Effector memory CD8-positive, alpha-beta T cell (primary cell): Measurements from ENCODE around the gene WIPF2.
"Not testable (repeated sequence)": the region's sequence is repeated elsewhere in the genome, so short reads cannot be mapped to it uniquely, and the experiment has no call there.

Source experiments
- ATAC-seq: fragments of 150-1000 bp; cut with Tn5 transposase; replicated peaks from 2 replicates; pipeline ENCODE4 v1.10.0; 2021; ENCODE audit warnings: mild to moderate bottlenecking, moderate library complexity
- DNase-seq, 3 experiments: peaks; one replicate each; pipeline ENCODE4 v3.0.0; 2021
- H3K27ac Mint-ChIP-seq, 2 donors: one replicate each; pipeline ENCODE4 v1.8.0; 2022; ENCODE audit warnings: mild to moderate bottlenecking in 2 of 2, mixed read lengths in 2 of 2, moderate library complexity in 2 of 2
- H3K27me3 Mint-ChIP-seq, 2 donors: one replicate each; pipeline ENCODE4 v1.8.0; 2022; ENCODE audit warnings: mixed read lengths in 2 of 2
- H3K36me3 Mint-ChIP-seq: one replicate; pipeline ENCODE4 v1.8.0; 2022; ENCODE audit warnings: mild to moderate bottlenecking, moderate library complexity, mixed read lengths; ENCODE audit not compliant: insufficient read depth
- H3K4me1 Mint-ChIP-seq, 2 donors: one replicate each; pipeline ENCODE4 v1.8.0; 2022; ENCODE audit warnings: low read depth in 2 of 2, mixed read lengths in 2 of 2
- H3K4me3 Mint-ChIP-seq, 2 donors: one replicate each; pipeline ENCODE4 v1.8.0; 2022; ENCODE audit warnings: mild to moderate bottlenecking in 2 of 2, mixed read lengths in 2 of 2, moderate library complexity in 2 of 2
- H3K9me3 Mint-ChIP-seq, 2 donors: one replicate each; pipeline ENCODE4 v1.8.0; 2022; ENCODE audit warnings: mixed read lengths in 2 of 2

The WIPF2 gene

GRCh38 chr17:40206193-40206592, 12.9 kb upstream of the WIPF2 start:
- not testable (repeated sequence) for H3K4me3 Mint-ChIP-seq, H3K27ac Mint-ChIP-seq, H3K36me3 Mint-ChIP-seq, DNase-seq, H3K9me3 Mint-ChIP-seq, H3K4me1 Mint-ChIP-seq, H3K27me3 Mint-ChIP-seq, ATAC-seq

DNA sequence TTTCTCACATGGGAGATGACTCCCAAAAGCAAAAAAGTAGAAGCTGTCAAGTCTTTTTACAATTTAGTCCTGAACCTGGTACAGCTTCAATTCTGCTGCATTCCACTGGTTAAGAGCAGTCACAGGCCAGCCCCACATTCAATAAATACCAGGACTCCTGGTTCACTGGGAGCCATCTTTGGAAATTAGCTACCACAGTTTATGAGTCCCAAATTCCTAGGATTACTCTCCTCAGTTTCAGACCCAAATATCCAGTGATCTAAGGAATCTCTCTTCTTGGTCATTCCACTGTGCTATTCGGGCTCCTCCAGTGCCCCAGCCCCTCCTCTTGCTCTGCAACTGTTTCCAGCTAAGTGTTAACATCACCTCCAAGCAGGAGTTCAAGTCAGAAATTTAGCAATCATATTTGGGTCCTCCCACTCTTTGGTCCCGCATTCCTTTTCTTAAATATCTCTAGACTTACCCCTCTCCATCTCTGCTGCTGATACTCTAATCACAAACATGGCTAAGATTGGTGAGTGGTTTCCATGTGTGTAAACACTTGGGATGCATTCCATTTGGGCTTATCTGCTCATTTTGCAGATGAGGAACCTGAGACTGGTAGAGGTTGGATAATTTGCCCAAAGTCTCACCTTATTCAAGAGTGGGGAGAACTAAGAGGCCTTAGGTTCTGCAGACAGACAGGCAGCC, 9.6 kb upstream of the WIPF2 start:
- DNase-seq (no peak), ATAC-seq (no peak)
- H3K4me1 Mint-ChIP-seq: no peaks in the 10 kb centered on the region
- H3K9me3 Mint-ChIP-seq: no peaks in the 10 kb centered on the region
- H3K4me3 Mint-ChIP-seq: no peak overlapping the region
- H3K27ac Mint-ChIP-seq: no peak overlapping the region
- no peaks in the 10 kb centered on the region for H3K27me3 Mint-ChIP-seq
- peaks cover 3% of the 10 kb centered on the region for H3K36me3 Mint-ChIP-seq

GRCh38 chr17:40213914-40214313, 5.2 kb upstream of the WIPF2 start:
- not testable (repeated sequence) for H3K4me3 Mint-ChIP-seq, H3K4me1 Mint-ChIP-seq, H3K27ac Mint-ChIP-seq, ATAC-seq, H3K27me3 Mint-ChIP-seq, H3K9me3 Mint-ChIP-seq, DNase-seq
- H3K36me3 Mint-ChIP-seq: peaks cover 14% of the 10 kb centered on the region

DNA sequence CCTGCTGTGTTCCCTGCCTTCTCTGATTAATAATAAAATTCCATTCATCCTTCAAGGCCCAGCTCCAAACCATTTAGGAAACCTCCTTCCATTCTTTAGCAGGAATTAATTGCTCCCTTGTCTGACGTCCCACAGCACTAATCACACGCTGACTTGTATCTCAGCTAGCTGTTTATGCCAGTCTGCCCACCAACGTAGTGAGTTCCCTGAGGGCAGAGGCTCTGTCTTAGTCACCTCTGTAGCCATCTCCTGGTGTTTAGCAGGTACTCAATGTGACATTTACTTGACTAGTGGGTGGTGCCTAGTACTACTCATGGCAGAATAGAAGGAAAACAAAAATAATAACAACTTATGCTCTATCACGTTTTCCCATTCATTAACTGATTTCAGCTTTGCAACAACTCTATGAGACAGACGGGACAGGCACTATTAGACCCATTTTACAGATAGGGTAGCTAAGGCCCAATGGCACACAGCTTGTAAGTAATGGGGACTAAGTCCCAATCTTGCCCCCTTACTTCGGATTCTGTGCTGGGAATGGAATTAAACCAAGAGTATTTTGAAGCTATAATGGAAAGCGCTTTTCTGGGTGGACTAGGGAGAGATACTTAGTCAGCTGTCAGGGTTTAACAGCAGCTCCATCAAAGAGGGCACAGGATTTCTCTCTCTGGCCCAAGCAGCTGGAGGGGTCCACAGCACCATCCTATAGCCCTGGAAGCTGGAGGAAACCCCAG, 931 bp upstream of the WIPF2 start:
- H3K36me3 Mint-ChIP-seq: peaks cover 29% of the 10 kb centered on the region
- H3K27me3 Mint-ChIP-seq: no peaks in the 10 kb centered on the region
- peaks cover 14 to 30% of the 10 kb centered on the region in 2 donors for H3K4me1 Mint-ChIP-seq
- DNase-seq (no peak), ATAC-seq (no peak)
- peak overlapping the region; percentile 99 for H3K27ac Mint-ChIP-seq
- H3K4me3 Mint-ChIP-seq: peak overlapping the region; percentile 83 to 95
- no peaks in the 10 kb centered on the region for H3K9me3 Mint-ChIP-seq

GRCh38 chr17:40219594-40220338, 662 bp downstream of the WIPF2 start:
- ATAC-seq (no peak), DNase-seq (peak; percentile 9 to 17 (median 17))
- H3K9me3 Mint-ChIP-seq: no peaks in the 10 kb centered on the region
- peak overlapping the region; percentile 99 for H3K27ac Mint-ChIP-seq
- peaks cover 36% of the 10 kb centered on the region for H3K36me3 Mint-ChIP-seq
- peak overlapping the region; percentile 83 to 95 for H3K4me3 Mint-ChIP-seq
- peaks cover 18 to 41% of the 10 kb centered on the region in 2 donors for H3K4me1 Mint-ChIP-seq
- no peaks in the 10 kb centered on the region for H3K27me3 Mint-ChIP-seq

DNA sequence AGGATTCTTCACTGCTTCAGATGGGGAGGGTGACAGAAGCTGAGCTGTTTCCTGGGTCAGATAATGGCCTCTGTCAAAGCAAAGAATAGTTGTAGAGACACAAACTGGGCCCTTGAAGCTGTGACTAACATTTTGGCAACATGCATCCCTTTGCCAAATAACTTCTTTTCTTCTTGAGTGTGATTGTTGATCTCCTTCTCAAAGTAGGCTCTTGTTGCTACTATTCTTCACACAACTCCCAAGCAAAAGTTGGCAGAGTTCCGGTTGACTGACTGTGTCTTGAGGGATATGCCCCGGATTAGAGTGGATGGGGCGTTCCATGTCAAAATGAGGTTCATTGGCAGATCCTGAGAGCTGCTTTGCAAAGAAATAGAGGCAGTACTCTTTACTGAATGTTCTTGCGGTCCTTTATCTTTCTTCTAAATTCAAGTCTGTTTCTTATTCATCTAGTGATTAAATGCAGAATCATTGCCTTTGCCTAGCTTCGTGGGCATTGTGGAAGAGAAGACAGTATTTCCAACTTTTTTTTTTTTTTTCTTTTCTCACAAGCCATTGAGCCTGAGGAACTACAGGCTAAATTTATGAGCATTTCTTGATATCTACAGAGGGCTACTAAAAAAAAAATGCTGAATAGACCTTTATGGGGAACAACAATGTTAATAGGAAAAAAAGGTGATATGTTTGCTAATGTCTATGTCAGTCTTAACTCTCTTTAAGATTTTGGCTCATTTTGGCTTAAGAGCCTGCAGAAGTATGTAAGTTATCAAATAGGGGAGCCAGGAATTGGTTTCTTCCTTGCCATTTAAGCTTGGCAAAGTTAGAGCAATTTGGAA, 5.8 kb downstream of the WIPF2 start:
- Mint-ChIP-seq H3K9me3 (no peaks in the 10 kb centered on the region), H3K27ac (peak overlapping the region; percentile 16 to 49), H3K36me3 (peaks cover 55% of the 10 kb centered on the region), H3K4me3 (no peak overlapping the region), H3K27me3 (no peaks in the 10 kb centered on the region), H3K4me1 (peaks cover 21 to 47% of the 10 kb centered on the region in 2 donors)
- DNase-seq: no peak
- no peak for ATAC-seq

DNA sequence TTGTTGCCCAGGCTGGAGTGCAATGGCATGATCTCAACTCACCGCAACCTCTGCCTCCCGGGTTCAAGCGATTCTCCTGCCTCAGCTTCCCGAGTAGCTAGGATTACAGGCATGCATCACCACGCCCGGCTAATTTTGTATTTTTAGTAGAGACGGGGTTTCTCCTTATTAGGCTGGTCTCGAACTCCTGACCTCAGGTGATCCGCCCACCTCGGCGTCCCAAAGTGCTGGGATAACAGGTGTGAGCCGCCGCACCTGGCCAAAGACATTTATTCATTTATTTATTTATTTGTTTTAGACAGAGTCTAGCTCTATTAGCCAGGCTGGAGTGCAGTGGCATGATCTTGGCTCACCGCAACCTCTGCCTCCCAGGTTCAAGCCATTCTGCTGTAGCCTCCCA, 10.0 kb downstream of the WIPF2 start:
- not testable (repeated sequence) for DNase-seq, H3K9me3 Mint-ChIP-seq, H3K27me3 Mint-ChIP-seq, H3K4me3 Mint-ChIP-seq, ATAC-seq
- peaks cover 22 to 42% of the 10 kb centered on the region in 2 donors for H3K4me1 Mint-ChIP-seq
- peak overlapping the region in 1 of 2 donors; percentile 78 for H3K27ac Mint-ChIP-seq
- peaks cover 82% of the 10 kb centered on the region for H3K36me3 Mint-ChIP-seq

DNA sequence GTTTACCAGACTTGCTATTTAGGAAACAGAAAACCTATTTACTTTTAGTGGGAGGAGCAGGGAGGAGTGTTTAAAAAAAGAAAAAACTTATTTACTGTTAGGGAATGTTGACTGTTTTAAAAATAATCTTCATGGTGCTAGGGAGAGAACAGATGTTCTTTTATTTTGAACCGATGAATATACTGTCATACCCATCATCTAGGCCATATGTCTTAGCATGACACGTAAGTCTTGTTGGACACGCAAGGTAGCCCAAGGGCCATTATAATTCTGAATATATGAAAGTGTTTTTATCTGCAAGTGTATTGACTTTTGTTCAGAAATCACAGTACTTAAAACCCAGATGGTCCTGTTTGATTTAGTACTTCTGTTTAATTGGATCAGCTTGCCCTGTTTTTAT, 11.6 kb downstream of the WIPF2 start:
- no peak for DNase-seq
- H3K4me1 Mint-ChIP-seq: peaks cover 14 to 35% of the 10 kb centered on the region in 2 donors
- peak overlapping the region; percentile 42 to 78 for H3K27ac Mint-ChIP-seq
- H3K4me3 Mint-ChIP-seq: no peak overlapping the region
- H3K27me3 Mint-ChIP-seq: no peaks in the 10 kb centered on the region
- ATAC-seq: no peak
- peaks cover 87% of the 10 kb centered on the region for H3K36me3 Mint-ChIP-seq
- H3K9me3 Mint-ChIP-seq: no peaks in the 10 kb centered on the region

DNA sequence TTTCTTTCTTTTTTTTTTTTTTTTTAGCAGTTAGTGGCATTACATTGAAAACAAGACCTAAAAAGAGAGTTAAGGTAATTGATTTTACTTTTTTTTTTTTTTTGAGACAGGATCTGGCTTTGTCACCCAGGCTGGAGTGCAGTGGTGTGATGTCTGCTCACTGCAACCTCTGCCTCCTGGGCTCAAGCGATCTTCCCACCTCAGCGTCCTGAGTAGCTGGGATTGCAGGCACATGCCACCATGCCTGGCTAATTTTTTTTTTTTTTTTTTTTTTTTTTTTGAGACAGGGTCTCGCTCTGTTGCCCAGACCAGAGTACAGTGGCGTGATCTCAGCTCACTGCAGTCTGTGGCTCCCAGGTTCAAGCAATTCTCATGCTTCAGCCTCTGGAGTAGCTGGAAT, 12.8 kb downstream of the WIPF2 start:
- peaks cover 14 to 33% of the 10 kb centered on the region in 2 donors for H3K4me1 Mint-ChIP-seq
- not testable (repeated sequence) for ATAC-seq, DNase-seq, H3K27me3 Mint-ChIP-seq, H3K9me3 Mint-ChIP-seq, H3K4me3 Mint-ChIP-seq, H3K27ac Mint-ChIP-seq
- peaks cover 85% of the 10 kb centered on the region for H3K36me3 Mint-ChIP-seq

DNA sequence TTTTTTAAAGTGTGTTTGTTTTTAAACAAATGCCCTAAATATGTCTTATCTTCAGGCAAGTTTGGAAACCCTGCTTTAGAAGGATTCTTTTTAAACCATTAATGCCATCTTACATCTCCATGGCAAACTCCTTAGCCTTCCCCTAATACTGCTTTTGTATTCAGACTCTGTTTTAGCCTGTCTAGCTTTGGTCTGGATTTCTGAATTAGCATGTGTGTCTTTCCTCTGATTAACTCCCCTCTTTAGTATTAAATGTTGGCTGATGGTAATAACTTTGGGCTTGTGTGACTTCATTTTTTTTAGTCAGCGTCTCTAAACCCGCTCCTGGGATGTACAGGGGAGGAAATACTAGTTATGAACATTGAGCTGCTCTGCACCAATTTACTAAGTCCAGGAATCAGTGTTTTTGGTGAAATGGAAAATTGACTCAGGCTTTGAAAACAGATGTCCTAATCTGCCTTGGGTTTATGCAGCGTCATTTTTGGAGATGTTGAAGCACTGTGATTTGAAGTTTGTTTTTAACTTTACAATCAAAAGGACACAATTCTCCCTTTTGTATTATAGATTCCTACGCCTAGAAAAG, 22.2 kb downstream of the WIPF2 start:
- no peak for DNase-seq
- Mint-ChIP-seq H3K4me3 (peak overlapping the region in 1 of 2 donors; percentile 27), H3K27ac (peak overlapping the region in 1 of 2 donors; percentile 38), H3K9me3 (no peaks in the 10 kb centered on the region), H3K36me3 (peaks cover 29% of the 10 kb centered on the region), H3K4me1 (peaks cover 20 to 49% of the 10 kb centered on the region in 2 donors), H3K27me3 (no peaks in the 10 kb centered on the region)
- no peak for ATAC-seq

GRCh38 chr17:40242774-40243173, 23.7 kb downstream of the WIPF2 start:
- H3K36me3 Mint-ChIP-seq: peaks cover 26% of the 10 kb centered on the region
- no peak overlapping the region for H3K4me3 Mint-ChIP-seq
- H3K4me1 Mint-ChIP-seq: peaks cover 21 to 45% of the 10 kb centered on the region in 2 donors
- no peaks in the 10 kb centered on the region for H3K27me3 Mint-ChIP-seq
- ATAC-seq (no peak), DNase-seq (no peak)
- no peaks in the 10 kb centered on the region for H3K9me3 Mint-ChIP-seq
- peak overlapping the region; percentile 49 to 55 for H3K27ac Mint-ChIP-seq

GRCh38 chr17:40243761-40244160, 24.7 kb downstream of the WIPF2 start:
- DNase-seq (no peak), ATAC-seq (no peak)
- H3K27me3 Mint-ChIP-seq: no peaks in the 10 kb centered on the region
- peak overlapping the region in 1 of 2 donors; percentile 55 for H3K27ac Mint-ChIP-seq
- H3K4me3 Mint-ChIP-seq: no peak overlapping the region
- peaks cover 27% of the 10 kb centered on the region for H3K36me3 Mint-ChIP-seq
- H3K9me3 Mint-ChIP-seq: no peaks in the 10 kb centered on the region
- peaks cover 23 to 45% of the 10 kb centered on the region in 2 donors for H3K4me1 Mint-ChIP-seq
